ENCODE results near the gene SUFU.

The SUFU gene

DNA sequence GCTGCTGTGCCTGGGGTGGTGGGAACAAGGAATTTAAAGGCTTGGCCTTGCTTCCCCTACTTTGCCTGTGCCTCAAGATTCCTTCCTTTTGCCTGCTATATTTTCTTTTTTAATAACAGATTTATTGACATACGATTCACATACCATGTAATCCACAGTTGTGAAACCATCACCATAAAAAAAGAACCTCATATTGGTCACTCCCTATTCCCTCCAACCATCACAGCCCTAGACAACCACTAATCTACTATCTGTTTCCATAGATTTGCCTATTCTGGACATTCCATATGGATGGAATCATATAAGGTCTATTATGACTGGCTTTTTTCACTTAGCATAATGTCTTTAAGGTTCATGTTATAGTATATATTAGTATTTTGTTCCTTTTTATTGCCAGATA is 81.3 kb downstream of the SUFU start:
- in situ Hi-C loops (cut with HindIII; ENCODE audit: low sequenced_read_pairs): no loop called here
- TF ChIP-seq, protein P1, sequence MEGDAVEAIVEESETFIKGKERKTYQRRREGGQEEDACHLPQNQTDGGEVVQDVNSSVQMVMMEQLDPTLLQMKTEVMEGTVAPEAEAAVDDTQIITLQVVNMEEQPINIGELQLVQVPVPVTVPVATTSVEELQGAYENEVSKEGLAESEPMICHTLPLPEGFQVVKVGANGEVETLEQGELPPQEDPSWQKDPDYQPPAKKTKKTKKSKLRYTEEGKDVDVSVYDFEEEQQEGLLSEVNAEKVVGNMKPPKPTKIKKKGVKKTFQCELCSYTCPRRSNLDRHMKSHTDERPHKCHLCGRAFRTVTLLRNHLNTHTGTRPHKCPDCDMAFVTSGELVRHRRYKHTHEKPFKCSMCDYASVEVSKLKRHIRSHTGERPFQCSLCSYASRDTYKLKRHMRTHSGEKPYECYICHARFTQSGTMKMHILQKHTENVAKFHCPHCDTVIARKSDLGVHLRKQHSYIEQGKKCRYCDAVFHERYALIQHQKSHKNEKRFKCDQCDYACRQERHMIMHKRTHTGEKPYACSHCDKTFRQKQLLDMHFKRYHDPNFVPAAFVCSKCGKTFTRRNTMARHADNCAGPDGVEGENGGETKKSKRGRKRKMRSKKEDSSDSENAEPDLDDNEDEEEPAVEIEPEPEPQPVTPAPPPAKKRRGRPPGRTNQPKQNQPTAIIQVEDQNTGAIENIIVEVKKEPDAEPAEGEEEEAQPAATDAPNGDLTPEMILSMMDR (IDR thresholded peaks at IDR 0.05; ENCODE audit: low read depth, low read length): no peak
- H3K4me3 ChIP-seq (ENCODE audit: low read depth, low read length): no peak overlapping the region
- DNase-seq (ENCODE audit: low read depth, low spot score): no peak

- DNase-seq (ENCODE audit: low read depth, low spot score): no peak
- in situ Hi-C loops (cut with HindIII; ENCODE audit: low sequenced_read_pairs): no loop called here
- no peak overlapping the region for H3K4me3 ChIP-seq (ENCODE audit: low read depth, low read length)
- TF ChIP-seq, protein P1 (IDR thresholded peaks at IDR 0.05; ENCODE audit: low read depth, low read length): no peak
Observed at GRCh38 chr10:102586858-102587257, 83.1 kb downstream of the SUFU start.

DNA sequence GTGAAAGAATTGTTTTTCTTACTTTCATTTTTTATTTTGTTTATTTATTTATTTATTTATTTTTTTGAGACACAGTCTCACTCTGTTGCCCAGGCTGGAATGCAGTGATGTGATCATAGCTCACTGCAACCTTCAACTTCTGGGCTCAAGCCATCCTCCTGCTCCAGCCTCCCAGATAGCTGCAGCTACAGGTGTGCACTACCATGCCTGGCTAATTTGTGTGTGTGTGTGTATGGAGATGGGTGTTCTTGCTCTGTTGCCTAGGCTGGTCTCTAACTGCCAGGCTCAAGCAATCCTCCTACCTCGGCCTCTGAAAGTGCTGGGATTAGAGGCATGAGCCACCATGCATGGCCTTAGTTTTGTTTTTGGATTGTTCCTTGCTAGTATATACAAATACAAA is 85.1 kb downstream of the SUFU start:
- no peak overlapping the region for H3K4me3 ChIP-seq (ENCODE audit: low read depth, low read length)
- DNase-seq (ENCODE audit: low read depth, low spot score): no peak
- TF ChIP-seq, protein P1 (IDR thresholded peaks at IDR 0.05; ENCODE audit: low read depth, low read length): no peak
- in situ Hi-C loops (cut with HindIII; ENCODE audit: low sequenced_read_pairs): no loop called here

- TF ChIP-seq, protein P1 (IDR thresholded peaks at IDR 0.05; ENCODE audit: low read depth, low read length): no peak
- DNase-seq (ENCODE audit: low read depth, low spot score): peak; percentile 61
- in situ Hi-C loops (cut with HindIII; ENCODE audit: low sequenced_read_pairs): no loop called here
Observed at GRCh38 chr10:102593074-102593803, 89.5 kb downstream of the SUFU start.

GRCh38 chr10:102593804-102594079 is 90.0 kb downstream of the SUFU start:
- H3K4me3 ChIP-seq (ENCODE audit: low read depth, low read length): no peak overlapping the region
- in situ Hi-C loops (cut with HindIII; ENCODE audit: low sequenced_read_pairs): no loop called here
- no peak for DNase-seq (ENCODE audit: low read depth, low spot score)
- TF ChIP-seq, protein P1 (IDR thresholded peaks at IDR 0.05; ENCODE audit: low read depth, low read length): no peak

More at GRCh38 chr10:102593074-102593803, 89.5 kb downstream of the SUFU start:
- no peak overlapping the region for H3K4me3 ChIP-seq (ENCODE audit: low read depth, low read length)

DNA sequence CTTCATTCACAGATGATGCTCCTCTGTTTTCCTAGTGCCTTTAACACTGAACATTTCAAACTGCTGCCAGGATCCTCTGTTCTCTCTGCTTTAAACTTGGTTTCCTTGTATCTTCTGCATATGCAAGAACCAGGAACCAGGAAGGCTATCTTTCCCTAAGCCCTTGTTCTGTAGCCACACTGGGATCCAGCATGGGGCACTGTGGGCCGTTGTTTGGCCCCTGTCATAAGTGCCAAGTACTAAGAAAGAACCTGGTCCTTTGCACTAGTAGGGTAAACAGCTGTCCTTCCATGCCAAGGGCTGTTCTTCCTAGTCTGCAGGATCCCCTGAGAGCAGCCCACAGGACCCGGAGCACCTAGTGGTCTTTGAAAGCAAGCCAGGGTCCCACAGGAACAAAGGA is 91.5 kb downstream of the SUFU start:
- TF ChIP-seq, protein P1 (IDR thresholded peaks at IDR 0.05; ENCODE audit: low read depth, low read length): no peak
- in situ Hi-C loops (cut with HindIII; ENCODE audit: low sequenced_read_pairs): no loop called here
- H3K4me3 ChIP-seq (ENCODE audit: low read depth, low read length): no peak overlapping the region
- no peak for DNase-seq (ENCODE audit: low read depth, low spot score)

Data from astrocyte of the spinal cord (primary cell).